GM18867 (cell line): ENCODE data around the gene ITGA4.

ENCODE experiments used
- ATAC-seq: cut with Tn5 transposase; IDR thresholded peaks from one replicate; pipeline ENCODE4 v1.9.1; 2021; ENCODE audit warnings: mild to moderate bottlenecking, moderate library complexity; ENCODE audit not compliant: unreplicated experiment

Gene ITGA4

DNA sequence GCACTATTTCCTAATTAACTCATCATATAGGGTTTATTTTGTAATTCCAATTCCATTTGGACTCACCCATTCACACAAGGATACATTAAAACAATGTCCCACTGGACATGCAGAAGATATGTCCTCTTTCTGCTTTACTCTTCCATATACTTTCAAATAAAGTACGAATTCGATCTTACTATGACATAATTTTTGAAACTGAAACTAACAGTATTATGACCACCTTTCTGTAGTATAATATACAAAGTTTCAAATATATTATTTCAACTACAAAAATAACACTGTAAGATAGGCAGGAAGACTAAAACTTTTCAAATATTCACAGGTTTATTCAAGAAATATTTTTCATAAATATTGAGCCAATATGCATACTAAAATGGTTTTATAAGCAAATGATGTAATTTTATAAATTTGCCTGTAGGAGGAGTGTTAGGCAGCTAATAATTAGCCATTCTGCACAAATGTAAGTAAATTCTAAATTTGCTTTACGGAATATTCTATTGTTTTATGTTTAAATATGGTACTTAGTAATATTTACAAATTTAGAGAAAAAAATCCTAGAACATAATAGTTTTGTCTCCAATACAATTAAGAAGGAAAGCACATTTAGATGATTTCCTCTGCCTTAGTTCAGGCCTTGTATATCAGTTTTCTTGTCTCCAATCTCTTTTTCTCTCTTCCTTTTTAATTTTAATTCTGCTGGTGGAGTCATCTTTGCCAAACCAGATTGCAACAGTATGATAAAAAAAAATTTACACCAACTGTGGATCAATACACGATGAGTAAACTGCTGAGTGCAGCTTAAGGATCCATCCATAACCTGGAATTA is 113.9 kb downstream of the ITGA4 start:
- ATAC-seq = peak; percentile 33

DNA sequence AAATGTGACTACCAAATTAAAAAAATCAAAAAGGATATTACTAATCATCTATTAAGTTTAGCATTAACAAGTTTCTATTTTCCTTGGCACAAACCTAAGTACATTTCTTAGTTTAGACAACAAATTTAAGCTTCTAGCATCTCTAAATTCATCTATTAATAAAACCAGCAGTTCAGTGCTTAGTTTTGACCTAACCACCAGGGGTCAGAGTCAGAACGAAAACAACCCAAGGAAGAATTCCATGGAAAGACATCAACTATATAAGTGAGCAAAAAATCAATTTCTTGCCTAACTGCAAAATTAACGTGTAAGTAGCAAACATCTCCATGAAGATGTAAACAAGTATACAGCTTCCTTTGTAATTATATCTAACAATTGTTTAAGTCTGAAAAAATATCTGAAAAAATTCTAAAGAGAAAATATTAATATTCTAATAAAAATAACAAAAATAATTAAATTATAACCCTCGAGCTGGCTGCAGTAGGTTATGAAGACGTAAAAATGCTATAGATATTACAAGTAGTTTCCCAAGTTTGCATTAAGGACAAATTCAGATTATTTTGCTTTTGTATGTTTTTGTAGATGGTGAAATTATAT is 116.1 kb downstream of the ITGA4 start:
- ATAC-seq = no peak

DNA sequence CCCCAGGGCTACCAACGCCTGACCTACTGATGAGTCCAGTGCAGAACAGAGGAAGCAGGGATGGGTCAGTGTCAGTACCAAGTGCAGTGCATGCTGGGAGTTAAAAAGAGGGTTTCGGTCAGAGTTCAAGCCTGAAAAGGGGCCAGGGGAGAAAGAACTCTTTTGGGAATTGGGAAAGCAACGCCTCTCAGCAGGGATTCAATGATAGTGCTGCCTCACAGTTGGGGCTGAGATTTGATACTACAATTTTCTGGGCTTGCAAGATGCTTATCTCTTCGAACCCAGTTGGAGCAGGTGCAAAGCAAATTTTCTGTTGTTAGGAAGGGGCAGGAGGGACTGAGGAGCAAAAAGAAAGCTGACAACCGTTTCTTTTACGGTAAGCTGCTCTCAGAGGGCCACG is 117.1 kb downstream of the ITGA4 start:
- ATAC-seq = no peak

DNA sequence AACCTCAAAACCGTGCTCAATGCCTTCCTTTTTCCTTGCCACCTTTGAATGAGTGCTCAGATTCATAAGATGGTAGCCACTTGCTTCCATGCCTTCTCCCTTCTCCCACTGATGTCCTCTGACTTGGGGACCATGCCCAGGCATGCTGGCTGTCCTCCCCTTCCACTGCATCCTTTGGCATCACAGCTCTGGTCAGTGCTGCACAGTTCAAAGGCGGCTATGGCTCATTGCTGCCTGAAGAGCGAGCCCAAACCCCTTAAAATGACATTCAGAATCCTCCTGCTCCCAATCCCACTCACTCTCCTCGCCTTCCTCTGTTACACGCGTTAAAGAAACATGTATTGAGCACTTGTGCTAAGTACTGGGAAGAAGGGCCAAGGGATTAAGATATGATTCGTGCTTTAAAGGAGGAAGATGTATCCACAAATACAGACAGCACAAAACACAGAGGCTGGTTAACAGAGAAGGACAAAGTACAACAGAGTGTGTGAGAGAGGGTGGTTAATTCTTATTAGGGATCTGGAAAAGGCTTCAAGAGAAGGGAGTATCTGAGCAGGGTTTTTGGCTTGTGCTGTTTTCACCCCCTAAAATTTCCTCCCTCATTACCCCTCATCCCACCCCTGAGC is 118.0 kb downstream of the ITGA4 start:
- no peak for ATAC-seq

DNA sequence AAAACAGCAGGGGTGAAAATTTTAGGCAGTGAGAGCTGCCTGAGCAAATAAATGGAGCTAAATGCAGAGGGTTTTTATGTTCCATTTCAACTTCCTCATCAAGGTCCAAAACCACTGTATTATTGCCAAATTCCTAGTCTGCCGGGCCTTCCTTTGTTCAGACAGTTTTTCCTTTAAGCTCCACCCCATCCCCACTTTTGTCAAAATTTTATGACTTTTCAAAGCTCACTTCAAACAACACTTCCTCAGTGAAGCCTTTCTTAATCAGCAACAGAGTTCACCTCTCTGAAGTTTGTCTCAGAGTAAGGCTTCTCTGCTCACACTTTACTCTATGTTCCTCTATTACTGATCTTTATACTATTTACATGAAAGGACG is 118.5 kb downstream of the ITGA4 start:
- ATAC-seq = no peak

DNA sequence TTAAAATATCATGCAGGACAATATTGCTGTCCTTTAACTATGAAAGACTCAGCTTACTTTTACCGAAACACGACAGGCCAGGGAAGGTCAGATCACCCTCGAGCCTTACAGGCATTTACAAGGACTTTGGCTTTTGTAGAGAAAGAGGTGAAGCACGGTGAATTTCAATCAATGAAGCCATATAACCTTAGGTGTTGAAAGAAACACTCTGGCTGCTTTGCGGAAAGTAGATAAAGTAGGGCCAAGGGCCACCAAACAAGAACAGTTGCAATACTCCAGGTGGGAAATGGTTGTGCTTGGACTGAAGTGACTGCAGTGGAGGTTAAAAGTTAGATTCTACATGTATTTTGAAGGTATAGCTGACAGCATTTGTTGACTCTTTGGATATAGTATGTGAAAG is 119.2 kb downstream of the ITGA4 start:
- ATAC-seq = no peak

DNA sequence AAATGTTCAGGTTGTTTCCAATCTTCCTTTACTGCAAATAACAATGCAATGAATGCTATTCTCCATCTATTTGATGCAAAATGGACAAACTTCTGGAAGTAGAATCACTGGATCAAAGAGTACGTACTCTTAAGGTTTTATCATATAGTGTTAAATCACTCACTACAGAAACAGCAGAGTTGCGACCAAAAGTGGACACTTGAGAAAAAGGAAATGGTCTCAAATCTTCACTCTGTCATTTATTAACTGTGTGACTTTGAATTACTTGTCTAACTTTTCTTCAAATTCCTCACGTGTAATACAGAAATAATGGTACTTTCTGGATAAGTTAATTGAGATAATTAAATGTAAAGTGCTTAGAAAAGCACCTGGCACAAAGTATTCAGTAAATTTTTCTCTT is 121.6 kb downstream of the ITGA4 start:
- ATAC-seq = no peak

DNA sequence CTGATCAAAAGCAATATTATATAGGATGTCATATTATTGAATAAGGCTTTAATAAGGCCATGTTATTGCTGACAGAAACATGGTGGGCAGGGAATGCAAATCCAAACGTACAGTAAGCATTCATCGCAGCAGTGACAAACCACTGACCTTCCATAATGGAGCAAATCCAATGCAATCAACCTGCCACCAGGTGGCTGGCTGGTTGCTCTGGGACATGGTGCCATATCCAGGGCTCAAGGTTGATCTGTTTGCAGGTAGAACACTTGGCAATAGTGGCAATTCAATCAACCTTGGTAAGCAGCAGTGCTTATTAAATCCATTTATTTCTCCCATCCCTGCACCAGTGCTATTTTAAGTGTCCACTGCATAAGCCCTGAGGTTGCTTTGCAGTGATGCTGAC is 124.3 kb downstream of the ITGA4 start:
- no peak for ATAC-seq

DNA sequence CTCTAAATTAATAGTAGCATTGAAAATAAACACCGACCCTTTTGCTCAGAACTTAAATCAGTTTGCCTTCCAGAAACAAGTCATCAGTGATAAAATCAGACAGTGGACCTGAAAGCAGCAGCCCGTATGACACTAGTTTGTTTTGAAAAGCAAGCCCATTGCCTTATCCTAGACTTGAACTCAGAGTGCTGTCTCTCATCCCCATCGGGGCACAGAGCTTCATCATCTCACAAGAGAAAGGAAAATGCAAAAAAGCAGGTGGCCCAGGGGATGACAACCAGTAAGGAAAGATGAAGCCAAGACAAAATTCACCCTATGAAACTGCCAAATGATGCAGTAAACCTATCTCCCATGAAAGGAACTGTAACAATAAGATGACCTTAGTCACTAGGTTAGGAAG is 128.5 kb downstream of the ITGA4 start:
- ATAC-seq = no peak
